Diencephalon (tissue), 1 donor: Measurements from ENCODE around the gene TXLNB. TPM values are rescaled to one million over a fixed set of nuclear protein-coding genes. Genes with fewer than 3 reads are reported as not detected.

ENCODE experiments used
- total RNA-seq: library from RNA; depleted of rRNA; stranded (reverse); fragments of >200 nt; gene quantifications from one replicate; pipeline ENCODE4 v1.2.3, GENCODE V29; 2014

Gene TXLNB
- 1.2 TPM for total RNA-seq

GRCh38 chr6:139291813-139292619 is at the start of gene TXLNB:
TSS of gene TXLNB (minus strand) at chr6:139291998. CDS start at chr6:139288899, 3,099 bp downstream.

Other genes with a start within 250 kb of the TXLNB start
- gene HECA, start 156.9 kb downstream of the TXLNB start, total RNA-seq = 46.1 TPM
- gene CITED2, start 82.7 kb upstream of the TXLNB start, total RNA-seq = 44.3 TPM